GM18505 (cell line): ENCODE results near the gene ESRP2.
A peak's percentile ranks its signal among the peaks of the same experiment; 100 is the strongest.

ENCODE experiments used
- ATAC-seq: cut with Tn5 transposase; IDR thresholded peaks from one replicate; pipeline ENCODE4 v1.9.1; 2021; ENCODE audit not compliant: unreplicated experiment
- POLR2A ChIP-seq: IDR thresholded peaks from 4 replicates; pipeline ENCODE4 v1.6.1; 2011; ENCODE audit warnings: borderline replicate concordance; ENCODE audit not compliant: insufficient read depth, insufficient read length; ENCODE audit errors: extremely low read depth

ESRP2 gene

DNA sequence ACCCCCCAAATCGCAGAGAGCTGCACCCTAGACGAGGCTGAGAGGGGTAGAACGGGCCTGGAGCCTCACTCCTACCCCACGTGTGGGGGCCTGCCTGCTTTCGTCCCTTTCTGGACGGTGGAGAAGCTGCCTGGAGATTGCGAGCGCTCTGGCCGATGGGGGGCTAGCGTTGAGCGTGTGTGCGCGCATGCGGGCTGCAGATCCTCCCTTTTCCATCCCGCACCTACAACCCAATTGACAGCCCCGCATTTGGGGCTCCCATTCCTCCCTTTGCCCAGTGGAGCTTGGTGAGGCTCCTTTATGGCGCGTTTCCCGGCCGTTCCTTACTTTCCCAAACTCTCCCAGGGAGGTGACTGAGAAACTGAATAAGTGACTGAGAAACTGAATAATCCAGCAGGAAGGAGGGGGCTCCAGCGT, 907 bp upstream of the ESRP2 start:
- ATAC-seq, result no peak
- TF ChIP-seq POLR2A, result no peak

DNA sequence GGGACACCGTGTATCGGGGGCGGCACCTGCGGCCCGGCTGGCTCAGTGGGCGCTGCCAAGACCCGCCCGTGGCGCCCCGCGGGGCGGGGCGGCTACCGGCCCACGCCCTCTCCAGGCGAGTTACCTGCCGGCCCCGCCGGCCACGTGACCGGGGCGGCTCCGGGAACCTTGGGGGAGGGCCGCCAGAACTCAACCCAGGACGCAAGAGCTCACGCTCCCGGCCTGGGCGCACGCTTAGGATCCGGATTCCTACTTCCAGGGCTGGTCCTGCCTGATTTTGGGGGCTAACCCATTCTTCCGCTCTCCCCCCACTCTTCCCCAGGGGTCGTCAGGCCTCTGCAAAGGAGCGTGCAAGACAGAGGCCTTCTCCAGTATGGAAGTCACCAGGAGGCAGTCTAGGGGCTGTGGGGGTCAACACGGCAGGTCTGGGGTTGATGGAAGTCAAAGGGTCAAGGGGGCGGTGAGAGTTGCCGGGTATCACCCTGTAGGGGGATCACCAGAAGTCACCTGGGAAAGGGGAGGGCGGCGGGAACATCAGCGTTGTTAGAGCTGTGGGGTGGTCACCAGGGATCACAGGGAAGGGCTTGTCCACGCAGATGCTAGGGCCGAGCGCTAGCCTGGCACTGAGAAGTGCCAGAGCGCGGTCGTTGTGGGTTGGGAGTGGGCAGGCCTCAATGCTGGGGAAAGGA, 354 bp upstream of the ESRP2 start:
- no peak for ATAC-seq
- peak; percentile 30 for TF ChIP-seq POLR2A

DNA sequence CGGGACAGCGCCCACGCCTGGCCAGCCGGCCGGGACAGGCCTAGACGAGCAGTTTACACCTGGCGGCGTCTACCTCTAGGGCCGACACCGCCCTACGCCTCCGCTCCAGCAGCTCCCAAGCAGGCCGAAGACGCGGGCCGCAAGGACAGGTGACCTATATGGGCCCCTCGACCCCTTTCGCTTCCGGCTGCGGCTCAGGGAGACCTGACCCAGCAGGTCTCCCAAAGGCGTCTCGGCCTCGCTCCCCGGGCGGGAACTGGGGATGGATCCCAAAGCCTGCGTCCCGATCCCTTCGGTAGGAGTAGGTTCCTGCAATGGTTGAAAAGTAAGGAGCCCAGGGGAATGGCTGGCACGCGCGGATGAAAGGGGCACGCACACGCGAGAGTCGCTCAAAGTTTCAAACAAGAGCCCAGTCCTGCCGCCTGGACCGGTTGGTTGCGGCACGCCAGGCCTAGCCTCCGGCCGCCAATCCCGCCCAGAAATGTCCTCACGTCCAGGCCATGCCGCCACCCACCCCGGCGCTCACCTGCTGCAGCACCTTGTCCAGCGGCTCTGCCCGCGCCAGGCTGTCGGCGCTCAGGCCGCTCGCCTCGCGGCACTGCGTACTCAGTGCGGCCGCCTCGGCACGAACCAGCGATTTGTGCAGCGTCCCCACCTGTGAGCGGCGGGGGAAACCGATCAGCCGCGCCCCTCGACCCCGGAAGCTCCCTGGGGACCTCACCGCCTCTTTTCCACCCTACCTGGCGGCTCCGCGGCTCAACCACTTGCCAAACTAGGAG, 630 bp downstream of the ESRP2 start:
- no peak for ATAC-seq
- TF ChIP-seq POLR2A, result no peak

DNA sequence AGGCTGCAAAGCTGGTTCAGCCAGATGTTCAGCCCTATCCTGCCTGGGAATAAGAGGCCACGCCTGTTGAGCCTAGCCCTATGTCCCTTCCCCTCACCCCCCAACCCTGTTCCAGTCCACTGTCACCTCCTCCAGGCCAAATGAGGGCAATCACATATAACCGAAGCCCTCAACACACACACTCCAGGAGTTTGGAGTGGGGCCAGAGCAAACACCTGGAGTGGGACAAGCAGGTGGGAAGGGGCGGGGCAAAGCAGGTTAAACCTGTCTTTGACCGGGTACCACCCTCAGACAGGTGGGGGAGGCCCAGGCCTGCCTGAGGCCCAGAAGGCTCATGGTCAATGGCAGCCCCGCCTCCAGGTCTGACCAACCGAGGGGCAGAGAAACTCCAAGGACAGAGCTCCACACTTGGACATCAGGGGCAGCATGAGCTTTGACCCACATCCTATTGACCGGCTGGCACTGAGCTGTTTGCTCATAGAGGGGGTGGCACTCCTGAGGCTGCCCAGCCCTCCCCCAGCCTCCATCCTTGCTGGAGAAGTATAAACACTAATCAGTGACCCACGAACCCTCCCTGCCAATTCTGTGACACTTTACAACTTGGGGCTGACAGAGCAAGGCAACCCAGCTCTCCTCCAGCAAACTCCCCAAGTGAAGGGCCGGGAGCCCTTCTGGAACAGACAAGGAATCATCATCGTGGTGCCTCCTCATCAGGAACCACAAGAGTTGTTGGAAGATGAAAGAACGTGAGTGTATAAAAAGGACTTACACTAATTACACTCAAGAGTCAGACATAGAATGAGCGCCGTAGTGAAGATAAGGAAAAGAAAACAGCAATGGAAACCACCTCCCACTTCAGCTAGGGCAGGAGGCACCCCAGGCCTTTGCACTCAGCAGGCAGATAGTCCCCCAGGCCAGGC, 1.5 kb downstream of the ESRP2 start:
- no peak for ATAC-seq
- TF ChIP-seq POLR2A, result no peak

DNA sequence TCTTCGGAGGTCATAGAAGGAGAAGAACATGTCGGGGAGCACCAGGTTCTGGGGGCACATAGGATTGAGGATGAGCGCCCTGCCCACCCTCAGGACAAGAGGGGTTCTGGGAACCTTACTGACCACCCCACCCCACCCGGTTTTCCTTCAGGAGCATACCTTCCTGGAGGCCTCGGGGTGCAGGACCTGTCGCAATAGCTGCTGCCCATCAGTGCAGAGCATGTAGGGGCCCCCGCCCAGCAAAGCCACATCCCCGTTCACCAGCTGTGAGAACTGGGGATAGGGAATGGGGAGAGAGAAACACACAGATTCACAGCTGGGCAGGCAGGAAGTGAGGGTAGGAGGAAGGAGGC, 2.1 kb downstream of the ESRP2 start:
- ATAC-seq, result no peak
- TF ChIP-seq POLR2A, result no peak

DNA sequence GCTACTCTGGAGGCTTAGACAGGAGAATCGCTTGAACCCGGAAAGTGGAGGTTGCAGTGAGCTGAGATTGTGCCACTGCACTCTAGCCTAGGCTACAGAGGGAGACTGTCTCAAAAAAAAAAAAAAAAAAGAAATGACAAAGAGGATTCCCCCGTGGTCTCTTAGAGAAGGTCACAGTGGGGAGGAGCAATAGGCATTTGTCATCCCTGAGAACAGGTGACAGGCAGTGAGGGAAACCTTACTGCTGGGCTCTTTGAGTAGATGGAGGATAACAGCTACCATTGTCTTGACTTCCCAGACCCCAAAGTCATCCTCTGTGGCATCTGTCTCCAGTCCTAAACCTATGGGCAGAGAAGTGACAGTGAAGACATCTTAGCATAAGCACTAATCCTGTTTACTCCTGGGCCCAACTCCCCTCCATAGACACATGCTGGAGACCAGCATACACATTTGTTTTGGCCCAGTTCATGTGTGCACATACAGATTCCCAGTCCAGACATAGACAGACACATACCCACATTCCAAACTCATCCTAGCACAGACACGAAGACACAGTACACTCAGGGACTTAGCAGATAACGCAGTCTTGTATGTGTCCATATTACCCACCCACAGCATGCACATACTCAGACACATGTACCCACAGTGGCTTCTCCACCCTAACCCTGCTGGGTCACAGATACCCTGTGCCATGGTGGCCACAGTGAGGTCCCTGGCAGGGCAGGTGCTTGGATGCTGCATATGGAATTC, 2.7 kb downstream of the ESRP2 start:
- TF ChIP-seq POLR2A, result no peak
- ATAC-seq, result no peak

DNA sequence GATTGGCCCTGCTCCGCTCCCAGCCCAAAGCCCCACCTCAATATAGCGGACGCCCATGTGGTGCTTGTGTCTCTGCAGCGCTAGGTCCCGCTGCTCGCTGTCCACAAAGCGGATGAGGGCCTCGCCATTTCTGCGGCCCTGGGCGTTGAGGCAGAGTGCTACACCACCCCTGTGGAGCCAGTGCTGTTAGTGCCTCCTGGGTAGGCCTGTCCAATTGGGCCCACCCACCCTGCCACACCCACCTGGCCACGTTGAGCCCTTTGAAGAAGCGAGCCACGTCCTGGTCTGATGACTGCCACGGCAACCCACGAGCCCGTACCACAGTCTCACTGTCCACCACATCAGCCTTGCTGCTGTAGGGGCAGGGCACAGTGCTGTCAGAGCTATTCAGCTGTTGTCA, 3.6 kb downstream of the ESRP2 start:
- ATAC-seq, result no peak
- TF ChIP-seq POLR2A, result no peak

DNA sequence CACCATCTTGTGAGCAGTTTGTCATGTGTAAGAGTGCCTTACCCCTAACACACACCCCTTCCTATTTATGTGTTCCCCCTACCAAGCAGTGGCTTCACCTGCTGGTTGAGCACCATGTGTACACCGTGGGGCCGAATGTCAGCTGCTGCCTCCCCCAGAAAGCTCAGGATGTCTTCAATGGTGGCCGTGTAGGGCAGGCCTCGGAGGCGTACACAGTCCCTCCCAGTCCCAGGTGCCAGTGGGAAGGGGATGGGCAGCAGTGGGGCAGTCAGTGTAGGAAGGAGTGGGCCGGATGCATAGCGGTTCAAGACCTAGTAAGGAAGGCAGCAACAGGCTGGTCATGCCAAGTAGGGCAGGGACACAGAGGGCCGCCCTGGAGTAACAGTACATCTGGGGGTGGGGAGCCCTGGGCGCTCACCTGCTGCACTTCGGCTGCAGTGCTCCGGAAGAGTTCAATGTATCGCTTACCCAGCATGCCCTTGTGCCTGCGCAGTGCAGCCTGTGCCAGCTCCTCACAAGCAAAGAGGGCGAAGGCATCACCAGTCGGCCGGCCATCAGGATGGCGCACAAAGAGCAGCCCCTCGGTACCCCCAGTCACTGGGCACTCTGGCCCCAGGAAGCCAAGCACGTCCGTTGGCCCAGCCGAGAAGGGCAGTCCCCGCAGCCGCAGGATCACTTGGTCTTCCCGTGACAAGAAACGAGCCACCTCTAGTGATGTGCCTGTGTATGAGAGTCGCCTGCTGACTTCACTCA, 4.4 kb downstream of the ESRP2 start:
- no peak for TF ChIP-seq POLR2A
- ATAC-seq, result no peak

DNA sequence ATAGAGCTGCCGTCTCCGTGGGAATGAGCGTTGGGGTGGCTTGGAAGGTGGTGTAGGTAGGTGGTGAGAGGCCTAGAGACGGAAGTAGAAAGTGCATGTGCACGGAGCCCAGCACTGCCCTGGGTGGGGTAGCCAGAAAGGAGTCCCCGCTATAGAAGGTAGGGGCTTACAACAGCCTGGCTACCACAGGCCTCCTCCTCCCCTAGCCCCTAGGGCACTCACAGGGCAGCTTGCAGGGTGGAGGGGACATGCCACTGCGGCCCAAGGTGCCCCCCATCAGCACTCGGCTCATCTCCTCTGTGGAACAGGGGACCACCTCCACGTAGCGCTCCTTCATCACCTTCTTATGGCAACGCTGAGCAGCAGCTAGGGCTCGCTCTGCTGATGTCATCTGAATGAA, 5.0 kb downstream of the ESRP2 start:
- no peak for TF ChIP-seq POLR2A

DNA sequence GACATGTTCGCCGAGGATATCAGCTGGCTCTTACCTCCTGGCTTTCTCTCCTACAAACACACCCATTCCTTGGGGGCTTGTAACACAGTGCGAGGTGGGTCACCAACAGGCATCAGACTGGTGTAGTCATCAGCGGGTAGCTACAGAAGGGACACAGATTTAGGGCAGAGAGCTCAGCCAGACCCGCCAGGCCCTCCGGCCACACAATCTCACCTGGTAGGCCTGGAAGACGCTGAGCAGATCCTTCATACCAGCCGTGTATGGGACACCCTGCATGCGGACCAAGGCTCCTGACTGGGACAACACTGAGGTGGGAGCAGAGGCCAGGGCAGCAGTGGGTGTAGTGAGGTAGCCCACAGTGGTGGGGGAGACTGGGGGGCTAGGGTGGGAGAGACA, 5.8 kb downstream of the ESRP2 start:
- ATAC-seq, result no peak

More for the DNA sequence above, 5.0 kb downstream of the ESRP2 start:
- no peak for ATAC-seq

DNA sequence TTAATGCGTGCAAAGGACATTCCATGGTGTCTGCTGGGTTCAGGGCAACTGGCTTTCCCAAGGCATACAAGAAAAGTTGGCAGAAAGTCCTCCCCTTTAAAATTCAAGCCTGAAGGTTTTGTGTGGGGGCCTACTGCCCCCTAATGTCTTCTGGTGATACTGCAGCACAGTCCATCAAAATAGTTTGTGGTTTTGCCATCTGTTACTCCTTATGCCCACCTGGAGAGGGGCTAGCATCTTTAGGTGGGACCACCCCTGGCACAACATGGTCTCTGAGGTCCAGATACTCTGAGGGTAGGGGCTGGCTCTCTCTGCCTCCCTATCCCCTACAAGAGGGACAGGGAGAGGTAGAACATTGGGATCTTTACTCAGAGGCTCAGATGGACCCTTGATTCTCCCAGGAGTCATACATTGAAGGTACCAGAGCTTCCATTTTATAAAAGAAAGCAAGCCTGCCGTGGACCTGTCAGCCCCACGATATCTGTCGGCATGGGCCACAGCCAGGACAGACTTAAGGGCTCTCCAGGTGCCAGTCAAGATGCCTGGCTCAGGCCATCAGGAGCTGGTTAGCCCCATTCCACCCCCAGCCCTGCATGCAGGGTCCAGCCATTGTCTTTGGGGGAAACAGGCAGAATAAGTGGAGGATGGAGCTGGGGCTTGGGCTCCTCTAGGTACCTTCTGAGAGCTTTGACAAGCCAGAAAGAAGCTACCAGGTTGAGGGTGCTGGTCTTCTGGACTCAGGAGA, 6.3 kb downstream of the ESRP2 start:
- no peak for ATAC-seq
- TF ChIP-seq POLR2A, result no peak

More for the DNA sequence above, 5.8 kb downstream of the ESRP2 start:
- TF ChIP-seq POLR2A, result no peak
